ENCODE measurements around the gene GPD2.
"Not testable (repeated sequence)": the region's sequence is repeated elsewhere in the genome, so short reads cannot be mapped to it uniquely, and the experiment has no call there.

- TF ChIP-seq POLR2AphosphoS5 (IDR thresholded peaks at IDR 0.05; ENCODE audit: low read depth, low read length); TAF1 (IDR thresholded peaks at IDR 0.05; ENCODE audit: borderline replicate concordance, low read depth, low read length): not testable (repeated sequence)
Measured at GRCh38 chr2:156495998-156496397, 59.8 kb downstream of the GPD2 start.

Measured in GM12892 (cell line).